DND-41 (cell line): ENCODE measurements around the gene CYB5R2.

Source experiments
- ATAC-seq: fragments of 200-7000 bp; cut with Tn5 transposase; 3 replicates; pipeline ENCODE4 v1.9.1; 2021; ENCODE audit warnings: low read depth; ENCODE audit not compliant: insufficient read depth
- DNase-seq: peaks from one replicate; pipeline ENCODE4 v3.0.0-alpha.2; 2020
- H2AFZ ChIP-seq: 2 replicates; pipeline ENCODE4 v1.6.0; 2012; ENCODE audit warnings: low read depth, low read length
- H3K27ac ChIP-seq: 2 replicates; pipeline ENCODE4 v1.5.1; 2012; ENCODE audit warnings: low read length, inconsistent platforms
- H3K27me3 ChIP-seq: fragments of 200-600 bp; sonication (generic); 2 replicates; pipeline ENCODE4 v1.6.0; 2012; ENCODE audit warnings: low read length, mild to moderate bottlenecking, inconsistent platforms; ENCODE audit not compliant: insufficient read depth, poor library complexity
- H3K36me3 ChIP-seq: 2 replicates; pipeline ENCODE4 v1.5.1; 2012; ENCODE audit warnings: low read length, inconsistent platforms; ENCODE audit not compliant: insufficient read depth
- H3K4me1 ChIP-seq: 2 replicates; pipeline ENCODE4 v1.5.1; 2012; ENCODE audit warnings: mild to moderate bottlenecking, low read length; ENCODE audit not compliant: insufficient read depth
- H3K4me2 ChIP-seq: 2 replicates; pipeline ENCODE4 v1.6.0; 2012; ENCODE audit warnings: mild to moderate bottlenecking, moderate library complexity, low read length, inconsistent platforms; ENCODE audit not compliant: insufficient read depth
- H3K4me3 ChIP-seq, 2 experiments: fragments of 200-600 bp in 1 of 2; shearing (Covaris generic) in 1 of 2; 2 replicates each; pipeline ENCODE4 v1.5.1; 2012 to 2016; ENCODE audit warnings: inconsistent platforms in 2 of 2, low read length in 2 of 2, mild to moderate bottlenecking in 2 of 2, low read depth in 1 of 2, moderate library complexity in 1 of 2
- H3K79me2 ChIP-seq: 2 replicates; pipeline ENCODE4 v1.6.0; 2012; ENCODE audit warnings: low read length, inconsistent platforms; ENCODE audit not compliant: insufficient read depth
- H3K9ac ChIP-seq: 2 replicates; pipeline ENCODE4 v1.6.0; 2012; ENCODE audit warnings: low read depth, mild to moderate bottlenecking, inconsistent platforms, low read length, moderate library complexity
- H3K9me3 ChIP-seq: 2 replicates; pipeline ENCODE4 v1.5.1; 2012; ENCODE audit warnings: low read length, moderate library complexity, mild to moderate bottlenecking, inconsistent platforms; ENCODE audit not compliant: insufficient read depth, severe bottlenecking
- H4K20me1 ChIP-seq: 2 replicates; pipeline ENCODE4 v1.6.0; 2012; ENCODE audit warnings: low read length; ENCODE audit not compliant: insufficient read depth
- CTCF ChIP-seq: IDR thresholded peaks from 2 replicates; pipeline ENCODE4 v1.5.1; 2012; ENCODE audit warnings: borderline replicate concordance, low read length, moderate library complexity, mild to moderate bottlenecking; ENCODE audit not compliant: poor library complexity, severe bottlenecking; ENCODE audit errors: extremely low read depth
- EZH2 ChIP-seq: IDR thresholded peaks from 3 replicates; pipeline ENCODE4 v1.6.1; 2012; ENCODE audit warnings: borderline replicate concordance, low read depth, mild to moderate bottlenecking, moderate library complexity, low read length, inconsistent platforms; ENCODE audit not compliant: severe bottlenecking

The CYB5R2 gene

GRCh38 chr11:7673724-7674434 lies 579 bp upstream of the CYB5R2 start:
- H3K27me3 ChIP-seq: peaks cover 4% of the 10 kb centered on the region
- ATAC-seq (no peak), DNase-seq (no peak)
- no peak overlapping the region for H2AFZ ChIP-seq
- no peaks in the 10 kb centered on the region for H3K9me3 ChIP-seq
- H3K36me3 ChIP-seq: no peaks in the 10 kb centered on the region
- no peak overlapping the region for H3K27ac ChIP-seq
- no peaks in the 10 kb centered on the region for H3K4me1 ChIP-seq
- no peak overlapping the region for H3K9ac ChIP-seq
- TF ChIP-seq EZH2 (no peak), CTCF (no peak)
- H3K4me2 ChIP-seq: no peak overlapping the region
- H3K79me2 ChIP-seq: no peaks in the 10 kb centered on the region
- no peaks in the 10 kb centered on the region for H4K20me1 ChIP-seq
- H3K4me3 ChIP-seq: no peak overlapping the region

- no peak for DNase-seq
- no peaks in the 10 kb centered on the region for H3K4me1 ChIP-seq
- H3K36me3 ChIP-seq: no peaks in the 10 kb centered on the region
- H2AFZ ChIP-seq: no peak overlapping the region
- no peak for TF ChIP-seq EZH2
- no peak for TF ChIP-seq CTCF
- H3K27me3 ChIP-seq: peaks cover under 1% of the 10 kb centered on the region
- no peaks in the 10 kb centered on the region for H4K20me1 ChIP-seq
- H3K27ac ChIP-seq: no peak overlapping the region
- H3K4me3 ChIP-seq: no peak overlapping the region
- no peaks in the 10 kb centered on the region for H3K9me3 ChIP-seq
- H3K4me2 ChIP-seq: no peak overlapping the region
- no peaks in the 10 kb centered on the region for H3K79me2 ChIP-seq
- no peak overlapping the region for H3K9ac ChIP-seq
- no peak for ATAC-seq
These were observed 882 bp downstream of the CYB5R2 start for GRCh38 chr11:7672276-7672959.

- no peak overlapping the region for H3K27ac ChIP-seq
- no peaks in the 10 kb centered on the region for H3K4me1 ChIP-seq
- H3K79me2 ChIP-seq: no peaks in the 10 kb centered on the region
- ATAC-seq (no peak), DNase-seq (no peak)
- TF ChIP-seq EZH2 (no peak), CTCF (no peak)
- no peak overlapping the region for H3K9ac ChIP-seq
- H3K27me3 ChIP-seq: no peaks in the 10 kb centered on the region
- H3K4me3 ChIP-seq: no peak overlapping the region
- no peak overlapping the region for H2AFZ ChIP-seq
- H3K4me2 ChIP-seq: no peak overlapping the region
- H3K36me3 ChIP-seq: no peaks in the 10 kb centered on the region
- no peaks in the 10 kb centered on the region for H3K9me3 ChIP-seq
- no peaks in the 10 kb centered on the region for H4K20me1 ChIP-seq
These were observed 1.7 kb downstream of the CYB5R2 start for GRCh38 chr11:7671347-7672215.
